Lower leg skin (tissue), 3 donors: ENCODE data around the gene HMGB4.

Source experiments
- POLR2A ChIP-seq, 2 donors: fragments of 450-650 bp; IDR thresholded peaks; one replicate each; pipeline ENCODE4 v1.6.1; 2016 to 2017; ENCODE audit warnings: antibody characterized with exemption in 2 of 2, mild to moderate bottlenecking in 1 of 2, moderate library complexity in 1 of 2
- TF ChIP-seq, protein P1 (sequence below), 3 donors: fragments of 450-650 bp; IDR thresholded peaks; one replicate each; pipeline ENCODE4 v1.5.1; 2016; ENCODE audit warnings: antibody characterized with exemption in 3 of 3, mild to moderate bottlenecking in 3 of 3, moderate library complexity in 2 of 3

DNA sequence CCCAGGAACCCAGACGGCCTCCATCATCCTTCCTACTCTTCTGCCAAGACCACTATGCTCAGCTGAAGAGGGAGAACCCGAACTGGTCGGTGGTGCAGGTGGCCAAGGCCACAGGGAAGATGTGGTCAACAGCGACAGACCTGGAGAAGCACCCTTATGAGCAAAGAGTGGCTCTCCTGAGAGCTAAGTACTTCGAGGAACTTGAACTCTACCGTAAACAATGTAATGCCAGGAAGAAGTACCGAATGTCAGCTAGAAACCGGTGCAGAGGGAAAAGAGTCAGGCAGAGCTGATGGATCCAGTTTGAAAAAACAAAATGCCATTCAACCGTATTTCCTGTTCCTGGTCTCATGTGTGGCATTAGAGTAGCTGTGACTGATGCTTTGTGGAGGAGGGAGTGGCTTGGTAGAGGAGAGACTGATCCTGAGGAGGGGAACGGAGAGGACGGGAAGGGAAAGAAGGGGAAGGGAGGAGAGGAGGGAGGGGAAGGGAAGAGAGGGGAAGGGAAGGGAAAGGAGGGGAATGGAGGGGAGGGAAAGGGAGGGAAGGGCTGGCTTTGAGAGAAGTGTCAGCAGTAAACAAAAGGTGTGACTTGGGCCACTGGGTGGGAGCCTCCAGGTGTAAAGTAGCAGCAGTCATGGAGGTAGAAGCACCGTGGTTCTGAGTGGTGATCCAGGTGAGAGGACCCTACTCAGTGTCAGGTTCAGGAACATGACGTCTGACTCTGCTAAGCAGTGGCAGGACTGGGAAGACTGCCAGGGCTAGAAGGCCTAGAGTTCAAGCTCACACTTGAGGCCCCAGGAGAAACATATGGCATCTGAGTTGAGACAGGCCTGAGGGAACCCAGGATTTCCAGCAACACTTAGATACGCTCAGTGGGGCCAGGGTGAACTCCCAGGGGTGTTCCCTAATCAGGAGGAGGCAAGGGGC lies 846 bp downstream of the HMGB4 start:
- TF ChIP-seq, protein P1, sequence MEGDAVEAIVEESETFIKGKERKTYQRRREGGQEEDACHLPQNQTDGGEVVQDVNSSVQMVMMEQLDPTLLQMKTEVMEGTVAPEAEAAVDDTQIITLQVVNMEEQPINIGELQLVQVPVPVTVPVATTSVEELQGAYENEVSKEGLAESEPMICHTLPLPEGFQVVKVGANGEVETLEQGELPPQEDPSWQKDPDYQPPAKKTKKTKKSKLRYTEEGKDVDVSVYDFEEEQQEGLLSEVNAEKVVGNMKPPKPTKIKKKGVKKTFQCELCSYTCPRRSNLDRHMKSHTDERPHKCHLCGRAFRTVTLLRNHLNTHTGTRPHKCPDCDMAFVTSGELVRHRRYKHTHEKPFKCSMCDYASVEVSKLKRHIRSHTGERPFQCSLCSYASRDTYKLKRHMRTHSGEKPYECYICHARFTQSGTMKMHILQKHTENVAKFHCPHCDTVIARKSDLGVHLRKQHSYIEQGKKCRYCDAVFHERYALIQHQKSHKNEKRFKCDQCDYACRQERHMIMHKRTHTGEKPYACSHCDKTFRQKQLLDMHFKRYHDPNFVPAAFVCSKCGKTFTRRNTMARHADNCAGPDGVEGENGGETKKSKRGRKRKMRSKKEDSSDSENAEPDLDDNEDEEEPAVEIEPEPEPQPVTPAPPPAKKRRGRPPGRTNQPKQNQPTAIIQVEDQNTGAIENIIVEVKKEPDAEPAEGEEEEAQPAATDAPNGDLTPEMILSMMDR (IDR thresholded peaks at IDR 0.05): no peak
- TF ChIP-seq POLR2A (IDR thresholded peaks at IDR 0.05): no peak
